GM18519 (cell line): ENCODE measurements around the gene PPY.
"Not testable (repeated sequence)": the region's sequence is repeated elsewhere in the genome, so short reads cannot be mapped to it uniquely, and the experiment has no call there.

Experiments
- ATAC-seq: cut with Tn5 transposase; IDR thresholded peaks from one replicate; pipeline ENCODE4 v1.9.1; 2021; ENCODE audit warnings: mild to moderate bottlenecking, moderate library complexity; ENCODE audit not compliant: unreplicated experiment, low FRiP score

PPY gene

DNA sequence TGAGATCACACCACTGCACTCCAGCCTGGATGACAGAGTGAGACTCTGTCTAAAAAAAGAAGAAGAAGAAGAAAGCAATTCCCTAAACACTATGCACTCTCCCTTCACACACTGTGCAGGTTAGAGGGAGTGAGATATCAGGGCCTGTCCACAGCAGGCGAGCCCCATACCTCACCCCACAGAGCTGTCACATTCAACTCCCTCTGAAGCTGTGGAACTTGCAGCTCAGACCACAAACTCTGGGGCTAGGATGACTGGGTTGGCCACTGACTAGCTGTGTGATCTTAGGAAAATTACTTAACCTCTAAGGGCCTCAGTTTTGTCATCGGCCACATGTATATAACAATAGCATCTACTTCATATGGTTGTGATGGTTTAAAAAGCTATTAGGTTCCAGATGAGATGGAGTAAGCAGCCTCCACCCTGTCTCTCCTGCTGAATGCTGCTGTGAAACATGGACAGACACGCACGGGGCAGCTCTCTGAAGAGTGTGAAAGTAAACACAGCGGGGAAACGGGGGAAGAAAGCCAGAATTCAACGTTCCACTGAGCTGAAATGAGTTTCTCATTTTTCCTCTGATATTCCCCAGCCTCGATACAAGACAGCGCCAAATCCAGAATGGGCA, 25.1 kb upstream of the PPY start:
- ATAC-seq, result no peak

DNA sequence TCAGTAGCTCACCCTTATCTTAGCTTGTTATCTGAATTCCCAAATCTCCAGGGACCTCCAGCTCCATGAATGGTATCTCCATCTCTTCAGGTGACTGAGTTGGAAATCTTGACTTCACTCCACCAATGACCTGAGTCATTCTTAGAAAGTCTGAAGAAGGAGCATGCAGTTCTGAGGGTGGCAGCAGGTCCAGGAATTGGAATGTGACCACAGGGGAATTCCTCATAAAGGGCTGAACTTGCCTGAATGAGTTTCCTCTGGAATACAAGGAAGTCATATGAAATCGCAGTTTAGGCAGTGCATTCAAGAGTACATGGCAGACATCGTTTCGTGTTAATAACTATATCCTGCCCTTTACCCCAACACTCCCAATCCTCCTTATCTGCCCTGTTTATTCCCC, 24.0 kb upstream of the PPY start:
- ATAC-seq, result no peak

DNA sequence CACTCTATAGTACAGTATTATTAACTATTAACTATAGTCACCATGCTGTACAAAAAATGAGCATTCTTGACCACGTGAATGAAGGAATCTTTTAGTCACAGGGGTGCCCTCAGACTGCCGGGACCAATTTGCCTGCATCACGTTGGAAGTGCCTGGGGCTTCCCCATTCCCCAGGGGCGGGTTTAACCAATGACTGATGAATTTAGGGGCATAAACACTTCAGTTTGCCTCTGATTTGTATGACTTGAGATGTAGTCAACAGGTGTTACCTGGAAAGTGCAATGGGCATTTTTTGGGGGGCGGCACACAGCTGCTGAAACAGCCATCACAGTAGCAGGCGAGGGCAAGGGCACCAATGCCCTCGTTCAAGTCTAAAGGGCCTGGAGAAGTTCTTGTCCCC, 20.2 kb upstream of the PPY start:
- no peak for ATAC-seq

DNA sequence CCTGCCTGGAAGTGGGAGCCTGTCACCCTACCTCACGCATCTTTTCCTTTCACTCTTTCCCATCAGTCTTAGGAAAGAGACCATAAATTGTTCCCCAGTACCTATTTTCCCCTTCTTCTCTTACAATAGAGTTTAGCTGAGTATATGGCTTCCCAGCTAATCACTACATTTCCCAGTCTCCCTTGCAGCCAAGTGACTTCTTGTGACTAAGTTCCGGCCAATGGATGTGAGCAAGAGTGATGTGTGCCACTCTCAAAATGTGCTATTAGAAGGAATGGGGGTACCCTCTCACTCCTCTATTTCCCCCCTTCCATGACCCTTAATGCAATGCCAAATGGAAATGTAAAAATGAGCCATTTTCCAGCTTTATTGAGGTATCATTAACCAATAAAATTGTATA, 19.7 kb upstream of the PPY start:
- ATAC-seq, result no peak

DNA sequence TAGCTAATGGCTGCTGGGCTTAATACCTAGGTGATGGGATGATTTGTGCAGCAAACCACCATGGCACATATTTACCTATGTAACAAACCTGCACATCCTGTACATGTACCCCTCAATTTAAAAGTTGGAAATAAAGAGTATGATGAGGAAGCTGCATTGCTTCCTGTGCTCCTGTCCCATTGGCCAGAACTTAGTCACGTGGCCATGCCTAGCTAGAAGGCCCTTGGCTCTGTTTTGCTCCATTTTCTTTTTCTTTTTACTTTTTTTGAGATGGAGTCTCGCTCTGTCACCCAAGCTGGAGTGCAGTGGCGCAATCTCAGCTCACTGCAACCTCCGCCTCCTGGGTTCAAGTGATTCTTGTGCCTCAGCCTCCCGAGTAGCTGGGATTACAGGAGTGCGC, 19.0 kb upstream of the PPY start:
- ATAC-seq, result not testable (repeated sequence)

DNA sequence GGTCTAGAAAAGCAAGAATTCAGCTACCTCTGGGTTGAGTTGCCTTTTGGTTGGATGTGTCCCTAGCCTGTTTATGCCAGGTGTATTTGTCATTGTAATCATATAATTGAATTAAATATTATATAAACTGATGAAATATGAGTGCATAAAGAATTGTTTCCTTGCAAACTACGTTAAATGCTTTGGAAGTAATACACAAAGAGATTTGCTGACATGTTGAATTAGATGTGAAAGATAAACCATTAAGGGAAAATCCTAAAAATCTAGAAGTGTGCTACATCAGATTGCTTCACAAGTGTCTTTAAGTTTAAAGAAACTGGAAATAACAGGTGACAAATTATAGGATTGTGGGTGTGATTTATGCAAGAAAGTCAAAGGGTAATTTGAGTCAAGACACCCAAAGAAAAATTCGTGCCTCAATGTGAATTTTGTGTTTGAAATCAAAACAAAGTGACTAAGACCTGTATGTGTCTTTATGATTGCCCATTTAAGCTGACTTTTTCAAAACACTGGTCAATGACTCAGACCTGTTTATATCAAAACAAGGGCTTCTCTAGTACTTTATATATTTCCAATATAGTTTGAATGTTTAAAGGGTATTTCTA, 16.6 kb upstream of the PPY start:
- no peak for ATAC-seq

DNA sequence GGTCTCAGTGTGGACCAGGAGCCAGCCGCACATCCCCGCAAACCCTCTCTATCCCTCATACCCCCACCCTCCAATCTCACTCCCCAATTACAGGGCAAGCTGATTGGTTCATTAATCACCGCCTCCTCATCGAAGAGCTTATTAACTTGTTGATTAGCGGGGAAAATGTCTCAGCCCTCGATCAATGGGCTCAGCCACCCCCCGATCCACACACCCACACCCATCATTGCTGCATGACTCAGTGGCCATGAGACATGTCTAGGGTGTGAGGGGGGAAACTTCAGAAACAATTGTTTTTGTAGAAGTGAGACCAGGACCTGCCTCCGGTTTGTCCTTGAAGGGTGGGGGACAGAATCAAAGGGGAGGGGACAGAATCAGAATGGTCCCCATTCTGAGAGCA, 13.9 kb upstream of the PPY start:
- ATAC-seq, result no peak

DNA sequence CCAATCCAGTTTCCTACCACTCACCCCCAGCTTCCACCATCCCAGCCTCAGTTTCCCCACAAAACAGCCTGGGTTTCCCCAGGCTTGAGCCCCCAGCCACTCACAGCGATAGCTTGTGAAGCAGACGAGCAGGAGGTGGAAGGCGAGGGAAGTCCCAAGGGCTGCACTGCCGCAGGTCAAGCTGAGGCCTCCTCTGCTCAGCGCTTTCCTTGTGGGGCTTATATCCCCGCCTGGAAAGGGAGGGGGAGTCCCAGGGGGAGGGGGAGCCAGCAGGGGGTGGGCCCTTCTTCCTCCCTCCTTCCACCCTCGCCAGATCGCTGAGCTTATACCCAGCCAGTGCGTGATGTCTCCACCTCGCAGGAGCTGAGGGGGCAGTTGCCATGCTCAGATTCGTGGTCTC, 11.5 kb upstream of the PPY start, which contains the start of gene PYY:
TSS of gene PYY (minus strand) at position 195 of the 400 bp plus-strand sequence. CDS start 457 bp downstream, outside the sequence.
- ATAC-seq, result no peak

DNA sequence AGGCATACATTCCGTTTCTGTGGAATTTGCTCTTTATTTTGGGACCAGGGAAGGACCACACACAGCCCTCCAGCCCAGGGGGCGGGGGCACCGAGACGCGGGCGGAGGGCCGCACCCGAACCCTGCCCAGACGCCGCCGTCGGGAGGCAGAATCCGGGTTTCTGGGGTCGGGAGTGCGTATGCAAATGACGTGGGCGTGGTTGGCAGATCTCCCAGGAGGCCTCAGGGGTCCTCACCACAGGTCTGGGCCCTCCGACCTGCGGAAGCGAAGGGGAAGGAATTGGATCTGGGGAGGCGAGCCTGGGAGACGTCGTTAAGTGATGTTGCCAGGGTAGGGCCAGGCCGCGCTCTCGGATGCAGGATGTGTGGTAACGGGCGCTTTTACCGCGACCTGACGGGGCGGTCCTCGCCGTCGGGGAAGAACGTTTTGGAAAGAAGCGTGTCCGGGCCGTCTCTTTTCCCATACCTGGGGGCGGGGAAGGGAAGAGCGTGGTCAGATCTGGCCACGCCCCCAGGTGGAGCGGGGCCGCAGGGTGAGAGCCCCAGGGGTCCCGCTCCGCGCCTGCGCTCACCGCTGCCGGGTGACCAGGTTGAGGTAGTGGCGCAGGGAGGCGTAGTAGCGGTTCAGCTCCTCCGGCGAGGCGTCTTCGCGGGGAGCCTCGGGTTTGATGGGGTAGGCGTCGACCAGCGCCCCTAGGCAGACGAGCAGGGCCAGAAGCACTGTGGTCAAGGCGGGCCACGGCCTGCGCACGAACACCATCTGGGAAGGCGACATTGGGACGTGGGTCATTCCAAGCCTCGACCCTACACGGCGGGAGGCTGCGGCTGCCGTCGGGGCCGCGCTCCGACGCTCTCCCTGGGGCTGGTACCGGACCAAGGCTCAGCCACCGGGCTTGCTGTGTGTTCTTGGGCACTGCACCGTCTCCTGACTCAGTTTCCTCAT, 10.7 kb upstream of the PPY start:
- no peak for ATAC-seq

DNA sequence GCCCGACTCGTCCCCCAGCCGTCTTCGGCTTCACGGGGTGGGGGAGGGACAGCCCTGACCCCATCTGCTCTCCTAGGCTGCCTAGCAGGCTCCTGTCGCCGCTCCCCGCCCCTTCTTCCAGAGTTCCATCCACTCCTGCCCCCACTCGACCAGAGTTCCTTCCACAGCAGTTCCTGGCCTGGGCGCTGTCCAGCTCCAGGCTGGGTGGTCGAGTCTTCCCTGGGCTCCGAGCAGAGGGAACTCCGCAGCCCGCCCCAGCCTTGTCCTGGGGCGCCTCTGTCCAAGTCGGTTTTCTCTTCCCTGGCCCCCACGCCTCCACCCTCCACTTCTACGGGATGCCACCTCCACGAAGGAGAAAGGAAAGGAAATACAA, 10.1 kb upstream of the PPY start:
- no peak for ATAC-seq

DNA sequence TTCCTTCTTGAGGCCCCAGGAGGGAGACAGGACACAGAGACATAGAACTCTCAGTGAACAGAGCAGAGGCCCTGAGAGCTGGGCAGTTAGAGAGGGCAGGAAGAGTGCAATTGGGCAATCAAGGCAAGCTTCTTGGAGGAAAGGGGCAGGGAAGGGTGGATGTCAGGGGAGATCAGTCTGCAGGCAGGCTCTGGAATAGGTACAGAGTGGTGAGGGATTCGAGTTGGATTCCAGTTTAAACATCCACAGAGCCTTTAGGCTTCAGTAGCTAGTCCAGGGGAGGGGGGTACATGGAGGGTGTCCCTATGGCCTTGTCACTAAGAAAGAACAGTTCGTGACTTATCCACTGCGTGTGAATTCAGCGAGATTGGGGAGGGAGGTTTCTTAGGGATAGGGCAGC, 9.5 kb upstream of the PPY start:
- ATAC-seq, result no peak

DNA sequence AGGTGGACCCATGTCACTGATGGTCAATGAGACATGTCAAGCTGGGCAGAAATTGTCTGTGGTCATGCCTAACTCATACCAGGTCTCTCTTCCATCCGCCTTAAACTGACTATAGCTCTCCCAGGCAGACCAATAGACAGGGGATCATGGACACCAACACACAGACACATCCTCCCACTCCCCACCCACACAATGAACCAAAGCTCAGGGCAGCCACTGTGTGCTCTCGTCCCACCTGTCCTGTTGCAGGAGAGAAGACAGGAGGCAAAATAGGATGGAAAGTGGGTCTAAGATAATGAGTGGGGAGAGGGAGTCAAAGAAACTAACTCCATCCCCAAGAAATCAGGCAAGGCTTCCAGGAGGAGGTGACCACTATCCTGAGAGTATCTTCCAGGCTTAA, 8.3 kb upstream of the PPY start:
- ATAC-seq, result no peak

DNA sequence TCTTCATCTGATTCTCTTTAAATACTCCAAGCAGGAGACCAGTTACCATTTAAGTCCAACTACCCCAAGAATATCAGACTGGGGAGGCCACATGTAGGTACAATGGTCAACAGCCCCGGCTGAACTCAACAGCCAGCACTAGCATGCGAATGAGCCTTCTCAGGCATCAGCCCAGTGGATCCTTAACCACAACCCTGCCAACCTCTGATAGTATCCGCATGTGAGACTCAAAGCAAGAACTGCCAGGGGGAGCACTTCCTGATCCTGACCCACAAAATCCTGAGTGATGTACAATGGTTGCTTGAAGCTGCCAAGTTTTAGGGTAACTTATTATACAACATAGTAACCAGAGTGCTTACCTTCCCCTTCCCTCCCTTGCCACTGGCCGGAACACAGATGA, 7.5 kb upstream of the PPY start:
- ATAC-seq, result no peak

DNA sequence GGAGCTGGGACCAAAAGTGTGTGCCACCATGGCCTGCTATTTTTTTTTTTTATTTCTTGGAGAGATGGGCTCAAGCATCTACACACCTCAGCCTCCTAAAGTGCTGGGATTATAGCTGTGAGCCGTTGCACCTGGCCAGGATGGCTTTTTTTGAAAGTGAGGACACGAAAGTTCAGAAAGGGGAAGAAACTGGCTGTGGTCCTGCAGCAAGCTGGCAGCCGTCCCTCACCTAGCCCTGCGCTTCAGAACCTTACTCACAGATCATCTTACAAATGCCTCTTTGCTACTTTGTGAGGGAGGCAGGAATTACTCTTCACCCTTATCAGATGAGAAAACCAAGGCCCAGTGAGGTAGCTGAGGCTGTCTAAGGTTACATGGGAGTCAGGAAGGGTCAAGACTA, 4.5 kb upstream of the PPY start:
- ATAC-seq, result no peak

DNA sequence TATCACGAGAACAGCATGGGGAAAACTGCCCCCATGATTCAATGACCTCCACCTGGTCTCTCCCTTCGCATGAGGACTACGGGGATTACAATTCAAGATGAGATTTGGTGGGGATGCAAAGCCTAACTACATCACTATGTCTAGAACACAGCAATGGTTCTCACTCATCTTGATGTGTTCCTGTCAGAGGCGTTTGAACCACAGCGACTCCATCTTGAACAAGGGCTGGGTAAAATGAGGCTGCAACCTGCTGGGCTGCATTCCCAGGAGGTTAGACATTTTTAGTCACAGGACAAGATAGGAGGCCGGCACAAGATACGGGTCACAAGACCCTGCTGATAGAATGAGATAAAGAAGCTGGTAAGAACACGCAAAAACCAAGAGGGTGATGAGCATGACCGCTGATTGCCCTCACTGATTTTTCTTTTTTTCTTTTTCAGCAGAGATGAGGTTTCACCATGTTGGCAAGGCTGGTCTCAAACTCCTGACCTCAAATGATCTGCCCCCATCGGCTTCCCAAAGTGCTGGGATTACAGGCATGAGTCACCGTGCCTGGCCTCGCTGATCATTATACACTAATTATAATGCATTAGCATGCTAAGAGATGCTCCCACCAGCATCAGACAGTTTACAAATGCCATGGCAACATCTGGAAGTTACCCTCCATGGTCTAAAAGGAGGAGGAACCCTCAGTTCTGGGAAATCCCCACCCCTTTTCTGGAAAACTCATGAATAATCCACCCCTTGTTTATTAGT, 3.0 kb upstream of the PPY start:
- no peak for ATAC-seq

DNA sequence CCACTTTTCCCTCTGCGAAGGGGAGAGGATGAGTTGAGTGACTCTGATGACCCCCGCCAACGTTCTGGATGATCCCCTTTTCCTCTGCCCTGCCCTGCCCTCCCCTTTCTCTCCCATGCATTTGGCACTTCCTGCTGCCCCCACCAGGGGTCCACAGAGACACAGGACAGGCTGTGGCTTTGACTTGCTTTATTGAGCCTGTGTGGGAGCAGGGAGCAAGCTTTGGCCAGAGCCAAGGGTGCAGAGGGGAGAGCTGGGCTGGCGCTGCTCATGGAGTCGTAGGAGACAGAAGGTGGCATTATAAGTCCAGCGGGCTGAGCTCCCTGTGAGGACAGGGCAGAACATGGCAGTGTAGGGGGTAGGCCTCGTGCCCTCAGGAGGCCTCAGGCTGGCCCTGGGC, 1.6 kb downstream of the PPY start:
- ATAC-seq, result no peak

DNA sequence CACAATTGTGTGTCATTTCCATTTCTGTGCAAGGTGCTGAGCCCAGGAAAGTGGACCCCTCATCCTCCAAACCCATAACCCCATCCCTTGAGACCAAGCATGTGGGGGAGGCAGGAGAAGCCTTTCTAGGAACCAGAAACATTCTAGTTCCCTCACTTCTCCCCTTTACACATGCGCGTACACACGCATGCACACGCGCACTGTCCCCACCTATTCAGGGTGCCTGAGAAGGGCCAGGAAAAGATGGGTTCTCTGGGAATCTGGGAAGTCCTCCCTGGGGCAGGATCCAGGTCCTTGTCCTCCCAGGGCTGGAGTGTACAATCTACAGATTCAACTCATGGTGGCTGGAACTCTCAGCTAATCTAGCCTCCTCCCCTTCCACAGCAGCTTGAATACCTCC, 2.4 kb downstream of the PPY start:
- ATAC-seq, result no peak

DNA sequence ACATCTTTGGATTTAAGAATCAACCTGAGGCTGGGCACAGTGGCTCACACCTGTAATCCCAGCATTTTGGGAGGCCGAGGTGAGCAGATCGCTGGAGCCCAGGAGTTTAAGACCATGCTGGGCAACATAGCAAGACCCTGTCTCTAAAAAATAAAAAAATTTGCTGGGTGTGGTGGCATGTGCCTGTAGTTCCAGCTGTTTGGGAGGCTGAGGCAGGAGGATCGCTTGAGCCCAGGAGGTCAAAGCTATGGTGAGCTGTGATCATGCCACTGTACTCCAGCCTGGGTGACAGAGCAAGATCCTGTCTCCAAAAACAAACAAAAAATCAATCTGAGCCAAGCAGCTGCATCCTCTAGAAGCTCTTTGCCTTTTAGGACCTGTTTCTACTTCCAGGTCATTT, 2.8 kb downstream of the PPY start:
- ATAC-seq, result not testable (repeated sequence)

DNA sequence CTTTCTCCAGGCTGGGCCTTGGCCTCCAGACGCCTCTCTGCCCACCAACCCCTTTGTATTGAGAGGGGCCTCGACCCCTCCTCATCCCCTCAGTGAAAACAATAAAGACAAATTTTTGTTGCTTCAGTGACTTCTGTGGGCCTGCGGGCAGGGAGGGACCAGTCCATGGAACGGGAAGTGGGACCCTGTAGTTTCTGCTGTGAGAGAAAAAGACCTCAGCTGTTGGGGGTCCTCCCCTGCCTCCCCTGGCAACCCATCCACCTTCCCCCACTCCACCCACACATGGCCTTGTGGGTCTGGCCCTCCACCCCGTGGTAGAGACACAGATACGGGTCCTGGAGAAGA, 3.5 kb downstream of the PPY start:
- no peak for ATAC-seq

DNA sequence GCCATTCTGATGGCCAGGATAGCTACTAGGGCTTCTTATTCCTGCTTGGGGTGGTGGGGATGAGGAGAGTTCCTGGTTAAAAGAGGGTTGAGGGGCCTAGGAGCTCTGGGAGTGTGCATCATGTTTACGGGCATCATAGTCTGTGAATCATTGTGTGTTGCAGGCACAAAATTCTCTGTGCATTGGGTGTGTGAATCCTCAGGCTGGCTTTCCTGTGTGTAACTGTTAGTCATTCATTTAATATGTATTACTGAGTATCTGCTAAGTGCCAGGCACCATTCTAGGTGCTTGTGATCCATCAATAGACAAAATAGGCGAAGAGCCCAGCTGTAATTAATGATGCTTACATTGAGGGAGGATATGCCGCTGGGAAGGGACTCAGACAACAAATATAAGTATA, 5.8 kb downstream of the PPY start:
- ATAC-seq, result no peak

DNA sequence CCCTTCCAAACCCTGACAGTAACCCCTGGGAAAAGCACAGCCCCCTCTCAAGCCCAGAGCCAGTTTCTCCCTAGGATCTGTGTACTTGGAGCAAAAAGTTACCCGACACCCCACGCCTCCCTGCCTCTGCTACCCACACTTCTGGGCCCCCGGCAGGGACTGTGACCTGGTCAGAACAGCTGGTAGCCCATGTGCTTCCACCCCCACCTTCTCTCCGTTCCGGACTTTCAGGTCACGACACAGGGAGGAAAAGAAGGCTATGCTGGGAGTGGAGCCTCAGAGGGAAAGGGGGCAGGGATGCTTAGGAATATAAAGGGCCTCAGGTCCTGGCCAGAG, 6.4 kb downstream of the PPY start:
- ATAC-seq, result no peak
